Kasumi-1 (cell line): ENCODE measurements around the gene ZNF521.
A peak's percentile ranks its signal among the peaks of the same experiment; 100 is the strongest.

Source experiments
- DNase-seq, 2 experiments: peaks; one replicate each; lab custom pipeline; 2025; lab: John Stamatoyannopoulos, UW

Gene ZNF521

GRCh38 chr18:25250474-25250851 is 101.5 kb downstream of the ZNF521 start:
- DNase-seq: no peak

DNA sequence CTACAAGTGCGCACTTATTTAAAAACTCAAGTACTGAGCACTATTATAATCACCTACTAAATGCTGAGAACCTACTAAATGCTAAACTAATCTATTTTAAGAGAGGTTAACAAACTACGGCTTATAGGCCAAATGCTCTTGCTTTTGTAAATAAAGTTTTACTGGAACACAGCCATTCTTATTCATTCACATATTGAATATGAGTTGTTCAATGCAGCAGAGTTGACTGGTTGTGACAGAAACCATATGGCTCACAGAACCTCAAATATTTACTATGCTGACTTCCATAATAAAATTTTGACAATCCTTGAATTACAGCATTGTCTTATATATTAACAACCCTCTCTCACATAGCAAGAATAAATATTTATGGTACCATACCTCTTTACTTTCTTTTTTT is 103.2 kb downstream of the ZNF521 start:
- DNase-seq: no peak

GRCh38 chr18:25247725-25248124 is 104.2 kb downstream of the ZNF521 start:
- no peak for DNase-seq

- DNase-seq: no peak
These were observed 106.9 kb downstream of the ZNF521 start for GRCh38 chr18:25244924-25245698.

DNA sequence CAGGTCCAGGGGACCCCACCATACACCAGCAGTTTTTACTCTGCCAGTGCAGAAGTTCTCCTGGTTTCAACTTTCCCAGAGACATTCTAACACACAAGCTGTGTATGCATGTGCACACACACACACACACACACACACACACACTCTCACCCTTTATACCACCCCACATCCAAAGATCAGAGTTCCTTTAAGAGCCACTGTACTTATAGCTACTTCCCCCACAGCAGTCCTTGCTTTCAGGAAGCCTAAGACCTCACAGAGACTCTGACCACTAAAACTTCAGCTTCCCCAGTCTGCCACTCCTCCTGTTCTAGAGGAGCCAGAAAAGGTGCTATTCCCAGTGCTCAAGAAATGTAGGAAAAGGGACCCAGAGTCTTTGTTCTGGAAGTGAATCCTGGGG is 107.8 kb downstream of the ZNF521 start:
- peak; percentile 13 to 43 for DNase-seq

DNA sequence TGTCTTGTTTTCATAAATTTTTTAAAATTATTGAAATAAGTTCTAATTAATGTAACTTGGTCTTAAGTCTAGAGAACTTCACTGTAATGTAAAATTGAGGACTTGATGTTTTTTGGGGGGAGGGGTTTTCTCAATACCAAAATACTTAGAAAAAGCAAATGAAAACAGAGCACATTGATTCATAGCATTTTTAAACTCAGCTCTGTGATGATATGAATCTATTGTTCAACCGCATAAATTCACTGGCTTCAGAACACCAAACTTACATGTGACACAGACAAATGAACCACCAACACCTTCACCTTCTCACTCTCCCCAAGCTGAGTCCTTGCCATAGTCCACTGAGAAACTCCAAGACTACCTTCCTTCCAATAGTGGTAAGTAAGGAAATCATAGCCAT is 108.2 kb downstream of the ZNF521 start:
- DNase-seq: no peak

GRCh38 chr18:25243257-25243656 is 108.7 kb downstream of the ZNF521 start:
- DNase-seq: no peak

DNA sequence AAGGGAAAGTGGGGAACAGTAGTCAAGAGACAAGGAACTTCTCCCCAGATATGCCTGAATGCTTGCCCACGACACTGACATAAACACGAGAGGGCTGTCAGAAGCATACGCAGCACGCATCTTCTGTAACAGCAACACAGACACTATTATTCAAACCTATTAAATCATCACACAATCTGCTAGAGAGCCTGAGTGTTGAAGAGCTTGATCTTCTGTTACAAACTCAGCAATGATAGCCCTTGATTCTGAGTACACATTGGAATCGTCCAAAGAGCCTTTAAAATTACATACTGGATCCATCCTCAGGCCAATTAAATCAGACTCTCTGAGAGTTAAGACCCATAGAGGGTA is 111.6 kb downstream of the ZNF521 start:
- DNase-seq: no peak

DNA sequence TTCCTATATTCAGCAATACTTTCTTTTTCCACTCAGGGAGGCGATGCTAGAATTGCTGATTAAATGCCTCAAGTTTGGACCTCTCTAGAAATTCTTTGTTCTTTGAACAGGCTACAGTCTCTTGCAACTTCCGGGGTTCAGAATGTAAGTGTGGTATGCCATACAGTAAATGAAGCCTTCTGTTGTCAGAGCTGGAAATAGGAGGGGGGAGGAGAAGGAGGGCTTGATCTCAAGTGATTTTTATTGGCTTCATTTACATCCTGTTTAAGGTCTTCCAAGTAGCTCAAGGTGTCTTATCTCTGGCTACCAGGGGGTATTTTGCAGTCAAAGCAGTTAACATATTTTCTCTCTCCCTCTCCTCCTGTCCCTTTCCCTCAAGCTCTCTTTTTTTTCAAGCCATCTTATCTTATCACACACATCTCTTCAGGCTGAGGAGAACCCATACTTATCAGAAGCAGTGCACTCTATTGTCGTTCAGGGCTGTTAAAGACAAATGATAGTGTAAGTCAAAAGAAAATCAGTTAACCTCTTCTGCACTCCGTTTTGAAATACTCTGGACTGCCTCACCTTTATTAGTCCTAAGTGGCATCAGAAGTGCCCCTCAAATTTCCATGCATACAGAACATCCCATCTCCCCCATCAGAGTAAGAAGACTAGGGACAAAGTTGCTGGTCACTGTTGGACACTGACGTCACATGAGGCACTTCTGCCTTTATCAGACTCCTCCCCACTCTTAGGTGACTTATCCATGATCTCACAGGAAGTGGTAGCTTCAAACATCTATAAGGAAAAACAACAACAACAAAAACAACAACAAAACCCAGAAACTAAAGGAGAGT is 112.2 kb downstream of the ZNF521 start:
- DNase-seq: peak in 1 of 2 experiments; percentile 15

GRCh38 chr18:25239151-25239550 is 112.8 kb downstream of the ZNF521 start:
- DNase-seq: no peak

DNA sequence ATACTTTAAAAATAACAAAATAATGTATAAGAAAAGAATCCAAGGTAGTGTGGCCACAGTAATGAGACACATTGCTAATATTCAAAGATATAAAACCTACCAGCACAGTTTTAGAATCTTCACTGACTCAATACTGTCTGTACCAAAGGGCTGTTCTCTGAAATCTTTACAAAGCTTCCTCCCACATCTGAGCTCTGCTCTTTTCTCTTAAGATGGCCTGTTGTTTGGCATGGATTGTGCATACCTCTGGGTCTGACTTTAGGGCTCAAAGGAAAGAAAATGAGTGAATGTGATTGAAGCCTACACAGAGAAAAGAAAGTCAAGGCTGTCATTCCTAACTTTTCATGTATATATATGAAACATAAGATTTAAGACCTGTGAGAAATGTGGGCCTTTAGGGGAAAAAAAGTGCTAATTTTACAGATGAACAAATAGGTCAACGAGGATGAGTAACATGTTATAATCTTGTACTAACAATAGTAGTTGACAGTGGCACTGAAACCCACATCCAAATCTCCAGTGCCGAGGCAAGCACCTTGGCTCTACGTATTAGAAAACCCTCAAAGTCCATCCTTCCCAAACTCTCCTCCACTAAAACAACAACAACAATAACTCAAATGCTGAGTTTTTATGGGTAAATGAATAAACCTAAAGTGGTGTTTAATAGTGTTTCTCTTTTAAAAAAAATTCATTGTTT is 114.2 kb downstream of the ZNF521 start:
- DNase-seq: no peak

GRCh38 chr18:25236736-25237135 is 115.2 kb downstream of the ZNF521 start:
- no peak for DNase-seq

DNA sequence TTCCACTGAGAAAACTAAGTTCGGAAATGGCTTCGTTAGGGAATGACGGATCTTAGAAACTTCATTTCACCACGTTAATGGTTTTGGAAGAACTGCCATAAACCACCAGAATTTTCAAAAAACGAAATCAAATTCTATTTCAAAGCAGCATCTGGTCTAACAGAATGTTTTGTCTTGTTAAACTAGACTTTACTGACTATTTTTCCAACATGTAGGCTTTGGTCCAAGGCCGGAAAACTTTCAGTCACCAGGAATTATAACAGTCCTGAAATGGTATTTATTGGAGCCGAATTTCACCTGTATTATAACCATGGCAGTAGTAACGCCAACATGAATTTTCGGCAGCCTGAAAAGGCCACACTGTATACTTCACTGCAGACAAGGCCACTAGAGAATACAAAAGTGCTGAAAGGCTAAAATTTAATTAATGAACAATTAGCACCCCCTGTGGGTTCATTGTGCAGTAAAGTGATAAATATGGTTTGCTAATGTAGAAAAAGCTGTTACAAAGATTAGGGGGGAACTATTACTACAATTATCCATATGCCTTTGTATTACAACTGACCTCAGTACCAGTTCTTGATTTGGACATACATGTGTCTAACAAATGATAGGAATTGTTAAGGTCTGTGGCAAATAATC is 116.4 kb downstream of the ZNF521 start:
- DNase-seq: no peak

DNA sequence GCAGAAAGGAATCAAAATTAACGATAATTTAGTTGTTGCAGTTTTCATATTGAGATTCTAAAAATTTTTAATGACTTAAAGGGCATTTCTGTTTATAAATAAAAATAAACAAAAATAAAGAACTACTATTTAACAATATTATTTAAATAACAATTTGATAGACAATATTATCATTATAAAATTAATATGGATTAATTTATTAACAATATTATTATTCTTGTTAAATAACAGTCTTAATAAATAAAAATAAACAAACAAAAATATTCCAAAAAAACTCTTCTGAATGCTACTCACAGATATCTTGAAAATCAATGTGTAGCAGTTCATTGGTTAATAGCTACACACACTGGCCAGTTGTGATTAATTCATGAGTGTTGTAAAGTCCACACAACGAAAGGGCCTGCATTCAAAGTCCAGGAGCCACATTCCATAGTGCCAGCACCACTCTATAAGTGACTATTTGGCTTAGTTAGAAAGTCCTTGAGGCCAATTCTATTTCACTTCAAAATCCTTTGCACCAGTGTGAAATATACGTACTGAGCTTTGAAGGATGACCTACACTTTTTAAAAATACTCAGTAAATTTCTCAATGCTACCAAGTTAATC is 117.1 kb downstream of the ZNF521 start:
- DNase-seq: no peak

DNA sequence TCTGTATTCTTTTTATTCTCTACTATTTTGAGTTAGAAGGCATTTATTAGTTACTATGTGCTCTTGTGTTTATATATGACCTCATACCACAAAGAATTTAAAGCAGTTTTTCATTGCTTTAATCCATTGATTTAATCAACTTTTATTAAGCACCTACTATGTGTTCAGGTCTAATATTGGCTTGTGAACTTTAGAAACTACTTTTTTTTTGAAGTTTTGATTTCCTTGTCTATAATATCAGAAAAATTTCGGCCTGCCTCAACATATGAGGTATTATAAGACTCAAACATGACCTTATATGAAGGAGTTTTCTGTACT is 117.7 kb downstream of the ZNF521 start:
- no peak for DNase-seq

DNA sequence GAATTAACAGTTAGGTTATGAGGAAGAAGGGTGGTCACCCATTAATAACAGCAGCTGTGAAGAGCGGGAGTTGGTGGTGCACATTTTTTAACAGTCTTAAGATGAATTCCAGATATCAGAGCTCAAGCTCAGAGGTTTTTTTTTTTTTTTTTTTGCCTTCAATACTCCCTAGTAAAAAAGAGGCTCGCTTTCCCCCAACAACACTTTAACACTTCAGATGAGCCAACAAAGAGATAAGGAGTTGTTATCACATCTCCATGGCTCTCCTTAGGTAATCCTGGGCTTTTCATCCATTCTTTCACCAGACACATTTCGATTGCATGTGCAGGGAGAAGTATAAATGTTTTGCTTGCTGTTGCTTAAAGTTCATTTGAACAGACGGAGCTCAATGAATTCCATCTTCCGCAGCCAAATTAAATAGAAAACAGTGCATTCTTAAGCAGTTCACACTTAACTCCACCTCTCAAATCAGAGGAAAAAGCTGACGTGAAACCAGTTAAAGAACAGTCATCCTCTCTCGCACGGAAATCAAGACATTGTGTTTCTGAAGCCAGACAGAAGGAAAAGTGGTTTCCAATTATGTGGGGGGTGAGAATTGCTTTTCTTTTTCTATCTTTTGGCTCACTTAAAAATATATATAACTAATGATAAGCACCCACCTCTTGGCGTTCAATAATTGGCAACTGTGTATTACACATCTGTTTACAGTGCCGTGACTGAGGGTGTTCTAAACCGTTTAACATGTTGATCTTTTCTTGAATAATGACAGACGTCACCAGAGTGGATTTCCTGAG is 118.2 kb downstream of the ZNF521 start:
- DNase-seq: no peak

DNA sequence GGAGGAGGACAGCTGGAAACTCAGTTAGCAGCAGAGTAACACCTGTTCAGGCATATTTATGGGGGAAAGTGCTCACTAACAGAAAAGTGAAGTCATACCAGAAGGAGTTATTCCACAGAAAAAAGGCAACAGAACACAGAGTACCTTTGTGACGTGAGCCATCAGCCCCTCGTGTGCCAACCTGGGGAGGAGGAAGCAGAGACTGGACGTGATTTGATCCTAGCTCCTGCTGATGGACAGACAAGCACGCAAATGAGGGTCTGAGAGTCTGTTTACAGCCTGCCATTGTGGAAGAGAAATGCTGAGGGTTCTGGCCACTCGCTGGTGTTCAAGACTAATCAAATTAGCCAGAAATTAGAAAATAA is 120.7 kb downstream of the ZNF521 start:
- no peak for DNase-seq

GRCh38 chr18:25230658-25231326 is 121.2 kb downstream of the ZNF521 start:
- no peak for DNase-seq

GRCh38 chr18:25229920-25230319 is 122.0 kb downstream of the ZNF521 start:
- no peak for DNase-seq

GRCh38 chr18:25229081-25229480 is 122.9 kb downstream of the ZNF521 start:
- peak; percentile 37 to 64 for DNase-seq

DNA sequence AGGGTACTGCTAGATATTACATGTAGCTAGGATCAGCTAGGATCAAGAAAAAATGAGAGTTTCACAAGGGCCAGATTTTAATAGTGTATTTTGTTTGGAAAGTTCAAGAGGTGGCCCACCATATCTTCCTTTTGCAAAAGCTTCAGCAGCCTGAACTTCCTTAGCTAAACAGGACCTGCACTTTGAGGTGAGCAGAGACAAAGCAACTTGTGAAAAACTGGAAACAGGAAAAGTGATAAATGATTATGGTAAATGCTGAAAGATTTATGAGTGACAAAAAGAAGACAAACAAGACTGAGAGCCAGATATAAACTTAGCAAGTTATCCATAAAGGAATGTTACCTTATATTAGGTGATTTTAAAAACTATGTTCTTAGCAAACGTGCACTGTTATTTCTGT is 123.6 kb downstream of the ZNF521 start:
- no peak for DNase-seq
